Measurements from ENCODE around the gene ZP2.

DNA sequence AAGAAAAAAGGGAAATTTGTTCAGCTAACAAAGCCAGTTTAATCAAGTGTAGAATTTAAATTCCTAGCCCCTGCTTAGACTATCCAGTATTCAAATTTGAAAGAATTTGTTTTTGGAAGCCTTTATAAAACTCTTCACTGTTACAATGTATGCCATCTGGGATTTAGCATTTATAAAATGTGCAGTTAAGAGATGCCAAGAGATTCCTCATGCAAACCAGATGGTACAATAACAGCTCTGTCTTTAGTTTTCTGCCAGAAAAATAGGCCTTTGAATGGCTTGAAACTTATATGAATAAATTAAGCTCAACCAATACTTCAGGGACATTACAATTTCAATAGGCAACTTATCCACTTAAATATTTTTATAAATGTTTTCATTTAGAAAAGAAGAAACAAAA, 15.4 kb upstream of the ZP2 start:
- TF ChIP-seq, protein P1, sequence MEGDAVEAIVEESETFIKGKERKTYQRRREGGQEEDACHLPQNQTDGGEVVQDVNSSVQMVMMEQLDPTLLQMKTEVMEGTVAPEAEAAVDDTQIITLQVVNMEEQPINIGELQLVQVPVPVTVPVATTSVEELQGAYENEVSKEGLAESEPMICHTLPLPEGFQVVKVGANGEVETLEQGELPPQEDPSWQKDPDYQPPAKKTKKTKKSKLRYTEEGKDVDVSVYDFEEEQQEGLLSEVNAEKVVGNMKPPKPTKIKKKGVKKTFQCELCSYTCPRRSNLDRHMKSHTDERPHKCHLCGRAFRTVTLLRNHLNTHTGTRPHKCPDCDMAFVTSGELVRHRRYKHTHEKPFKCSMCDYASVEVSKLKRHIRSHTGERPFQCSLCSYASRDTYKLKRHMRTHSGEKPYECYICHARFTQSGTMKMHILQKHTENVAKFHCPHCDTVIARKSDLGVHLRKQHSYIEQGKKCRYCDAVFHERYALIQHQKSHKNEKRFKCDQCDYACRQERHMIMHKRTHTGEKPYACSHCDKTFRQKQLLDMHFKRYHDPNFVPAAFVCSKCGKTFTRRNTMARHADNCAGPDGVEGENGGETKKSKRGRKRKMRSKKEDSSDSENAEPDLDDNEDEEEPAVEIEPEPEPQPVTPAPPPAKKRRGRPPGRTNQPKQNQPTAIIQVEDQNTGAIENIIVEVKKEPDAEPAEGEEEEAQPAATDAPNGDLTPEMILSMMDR (IDR thresholded peaks at IDR 0.05), result no peak
- no peak for TF ChIP-seq POLR2A (IDR thresholded peaks at IDR 0.05)

Measured in testis (tissue), 2 donors.